H1 (cell line): ENCODE data around the gene NME9. TPM values are rescaled to one million over a fixed set of nuclear protein-coding genes. Genes with fewer than 3 reads are reported as not detected.

ENCODE experiments used
- CTCF ChIA-PET: fragments of 300-600 bp; sonication (Branson Sonifier 250); formaldehyde crosslinking; loops from one replicate; lab custom pipeline; 2021; ENCODE audit not compliant: partially characterized antibody; lab: Charles Lee
- POLR2A ChIA-PET: fragments of 300-600 bp; sonication (Branson Sonifier 250); formaldehyde crosslinking; loops from one replicate; lab custom pipeline; 2021; ENCODE audit warnings: inconsistent platforms; ENCODE audit not compliant: partially characterized antibody; lab: Charles Lee
- DNase-seq, 2 experiments: peaks; one replicate each; pipeline versions ENCODE4 v3.0.0 to v3.0.0-alpha.2; 2010 to 2022; ENCODE audit warnings: low spot score in 2 of 2, low read depth in 1 of 2, mixed read lengths in 1 of 2
- FAIRE-seq: peaks from 2 replicates; lab custom pipeline; 2011; peaks lifted over from hg19 to GRCh38; lab: Jason Lieb, UNC
- H2AFZ ChIP-seq: 2 replicates; pipeline ENCODE4 v1.8.1; 2012; ENCODE audit warnings: low read length, inconsistent platforms
- H2AK5ac ChIP-seq: 2 replicates; pipeline ENCODE4 v1.6.1; 2013; ENCODE audit warnings: low read depth, low read length
- H2BK120ac ChIP-seq: replicated peaks from 2 replicates; pipeline ENCODE3; 2013; ENCODE audit warnings: low read depth, low read length, inconsistent platforms
- H2BK12ac ChIP-seq: 2 replicates; pipeline ENCODE4 v1.6.1; 2013; ENCODE audit warnings: low read depth, low read length
- H2BK15ac ChIP-seq: 2 replicates; pipeline ENCODE4 v1.6.1; 2013; ENCODE audit warnings: low read length
- H2BK20ac ChIP-seq: 2 replicates; pipeline ENCODE4 v1.6.1; 2013; ENCODE audit warnings: low read length
- H2BK5ac ChIP-seq: 2 replicates; pipeline ENCODE4 v1.6.1; 2013; ENCODE audit warnings: low read depth, low read length
- H3K14ac ChIP-seq: 2 replicates; pipeline ENCODE4 v1.6.1; 2013; ENCODE audit warnings: inconsistent platforms; ENCODE audit not compliant: insufficient read length
- H3K18ac ChIP-seq: 2 replicates; pipeline ENCODE4 v1.6.1; 2013; ENCODE audit warnings: low read length; ENCODE audit errors: extremely low read depth
- H3K23ac ChIP-seq: 2 replicates; pipeline ENCODE4 v1.6.1; 2013; ENCODE audit warnings: inconsistent platforms; ENCODE audit not compliant: insufficient read length
- H3K23me2 ChIP-seq: 2 replicates; pipeline ENCODE4 v1.6.1; 2013; ENCODE audit warnings: low read depth, low read length
- H3K27ac ChIP-seq: 2 replicates; pipeline ENCODE4 v1.6.1; 2011; ENCODE audit warnings: low read depth, low read length, inconsistent platforms
- H3K27me3 ChIP-seq, 4 experiments: replicated peaks in 1 of 4; 1 replicate in 1 of 4; 2 replicates in 3 of 4; pipeline versions ENCODE4 v1.6.1 to v1.8.1; 2011 to 2013; ENCODE audit warnings: low read length in 3 of 4, mild to moderate bottlenecking in 3 of 4, inconsistent platforms in 2 of 4, mixed read lengths in 2 of 4, moderate library complexity in 1 of 4; ENCODE audit not compliant: control insufficient read depth in 3 of 4, insufficient read depth in 3 of 4; ENCODE audit errors: extremely low read depth in 1 of 4
- H3K36me3 ChIP-seq, 4 experiments: 2 replicates each; pipeline versions ENCODE4 v1.6.1 to v1.8.1; 2011 to 2013; ENCODE audit warnings: mild to moderate bottlenecking in 4 of 4, low read length in 3 of 4, moderate library complexity in 2 of 4, control low read depth in 1 of 4, inconsistent platforms in 1 of 4; ENCODE audit not compliant: insufficient read depth in 4 of 4, control insufficient read depth in 2 of 4
- H3K4ac ChIP-seq: replicated peaks from 2 replicates; pipeline ENCODE3; 2013; ENCODE audit warnings: low read length, low read depth, mixed read lengths, inconsistent platforms; ENCODE audit not compliant: insufficient read length
- H3K4me1 ChIP-seq, 4 experiments: replicated peaks in 1 of 4; 1 replicate in 1 of 4; 2 replicates in 3 of 4; pipeline versions ENCODE4 v1.6.1 to v1.8.1; 2011 to 2013; ENCODE audit warnings: low read length in 3 of 4, inconsistent platforms in 2 of 4, mixed read lengths in 1 of 4; ENCODE audit not compliant: insufficient read depth in 4 of 4, control insufficient read depth in 3 of 4
- H3K4me2 ChIP-seq, 2 experiments: 2 replicates each; pipeline versions ENCODE4 v1.6.1 to v1.8.1; 2011 to 2013; ENCODE audit warnings: low read depth in 2 of 2, low read length in 2 of 2, control low read depth in 1 of 2, inconsistent platforms in 1 of 2, mild to moderate bottlenecking in 1 of 2; ENCODE audit not compliant: insufficient read depth in 1 of 2
- H3K4me3 ChIP-seq, 4 experiments: fragments of 200-600, 300-600 bp in 1 of 4; sonication (generic), shearing (Covaris generic), sonication (Bioruptor Twin) in 1 of 4; 2 replicates each; pipeline versions ENCODE4 v1.5.1 to v1.8.1; 2011 to 2016; ENCODE audit warnings: low read length in 4 of 4, low read depth in 3 of 4, control low read depth in 2 of 4, inconsistent platforms in 2 of 4, mild to moderate bottlenecking in 2 of 4, mixed read lengths in 1 of 4, moderate library complexity in 1 of 4; ENCODE audit not compliant: insufficient read depth in 2 of 4; ENCODE audit errors: extremely low read depth in 1 of 4
- H3K56ac ChIP-seq: replicated peaks from 2 replicates; pipeline ENCODE3; 2013; ENCODE audit warnings: low read depth, mild to moderate bottlenecking, mixed read lengths, low read length, inconsistent platforms; ENCODE audit not compliant: insufficient read length
- H3K79me1 ChIP-seq: 2 replicates; pipeline ENCODE4 v1.6.1; 2013; ENCODE audit warnings: low read depth, low read length, control low read depth
- H3K79me2 ChIP-seq, 2 experiments: 2 replicates each; pipeline versions ENCODE4 v1.6.1 to v1.8.1; 2012 to 2013; ENCODE audit warnings: low read length in 2 of 2, mild to moderate bottlenecking in 2 of 2, inconsistent platforms in 1 of 2; ENCODE audit not compliant: insufficient read depth in 2 of 2, control insufficient read depth in 1 of 2
- H3K9ac ChIP-seq, 4 experiments: replicated peaks in 1 of 4; 1 replicate in 1 of 4; 2 replicates in 3 of 4; pipeline versions ENCODE4 v1.6.1 to v1.8.1; 2011 to 2013; ENCODE audit warnings: low read depth in 3 of 4, low read length in 3 of 4, control low read depth in 2 of 4, mild to moderate bottlenecking in 2 of 4, moderate library complexity in 2 of 4, inconsistent platforms in 1 of 4; ENCODE audit errors: extremely low read depth in 1 of 4
- H3K9me3 ChIP-seq, 2 experiments: 2 replicates each; pipeline versions ENCODE4 v1.6.1 to v1.8.1; 2012 to 2013; ENCODE audit warnings: mild to moderate bottlenecking in 2 of 2, moderate library complexity in 2 of 2, control low read depth in 1 of 2, inconsistent platforms in 1 of 2, low read depth in 1 of 2, low read length in 1 of 2, mixed read lengths in 1 of 2; ENCODE audit not compliant: insufficient read depth in 2 of 2
- H4K20me1 ChIP-seq, 2 experiments: replicated peaks in 1 of 2; 2 replicates each; pipeline versions ENCODE3 to v1.8.1; 2011 to 2013; ENCODE audit warnings: inconsistent platforms in 2 of 2, low read length in 2 of 2, mild to moderate bottlenecking in 1 of 2; ENCODE audit not compliant: insufficient read depth in 2 of 2, control insufficient read depth in 1 of 2
- H4K5ac ChIP-seq: 2 replicates; pipeline ENCODE4 v1.6.1; 2013; ENCODE audit warnings: low read length, low read depth, mixed read lengths, inconsistent platforms; ENCODE audit not compliant: insufficient read length
- H4K8ac ChIP-seq: 2 replicates; pipeline ENCODE4 v1.8.0; 2013; ENCODE audit warnings: mild to moderate bottlenecking, moderate library complexity, low read length, inconsistent platforms; ENCODE audit not compliant: insufficient read depth; ENCODE audit errors: extremely low read depth
- H4K91ac ChIP-seq: replicated peaks from 2 replicates; pipeline ENCODE3; 2013; ENCODE audit warnings: low read length, mixed read lengths, inconsistent platforms; ENCODE audit not compliant: insufficient read length
- CHD2 ChIP-seq: IDR thresholded peaks from 2 replicates; pipeline ENCODE4 v1.6.1; 2012; ENCODE audit warnings: low read length, improper control_type of control experiment
- EZH2 ChIP-seq: fragments of 200-600 bp; sonication (generic); IDR thresholded peaks from 2 replicates; pipeline ENCODE4 v1.7.1; 2012; ENCODE audit warnings: low read depth, mild to moderate bottlenecking, moderate library complexity, low read length, inconsistent platforms; ENCODE audit not compliant: severe bottlenecking
- KDM4A ChIP-seq: IDR thresholded peaks from one replicate; pipeline ENCODE4 v1.7.1; 2012; ENCODE audit warnings: low read depth, mild to moderate bottlenecking, moderate library complexity, low read length, inconsistent platforms; ENCODE audit not compliant: severe bottlenecking
- NANOG ChIP-seq: IDR thresholded peaks from 2 replicates; pipeline ENCODE4 v1.6.1; 2011; ENCODE audit warnings: low read length, low read depth, mild to moderate bottlenecking, inconsistent platforms; ENCODE audit not compliant: insufficient read depth, poor library complexity, severe bottlenecking
- PHF8 ChIP-seq: fragments of 200-600 bp; sonication (generic); conservative IDR thresholded peaks from 2 replicates; pipeline ENCODE4 v1.7.1; 2012; ENCODE audit warnings: low read depth, mild to moderate bottlenecking, inconsistent platforms, low read length, moderate library complexity
- SAP30 ChIP-seq: fragments of 300-600 bp; sonication (generic); IDR thresholded peaks from 2 replicates; pipeline ENCODE4 v1.7.1; 2012; ENCODE audit warnings: low read length, moderate library complexity, mild to moderate bottlenecking, inconsistent platforms; ENCODE audit not compliant: insufficient read depth, insufficient replicate concordance
- SIX5 ChIP-seq: IDR thresholded peaks from 2 replicates; pipeline ENCODE4 v1.6.1; 2011; ENCODE audit warnings: mild to moderate bottlenecking, low read depth, low read length
- SP2 ChIP-seq: IDR thresholded peaks from 2 replicates; pipeline ENCODE4 v1.6.1; 2012; ENCODE audit warnings: mild to moderate bottlenecking, low read length, inconsistent platforms
- YY1 ChIP-seq: IDR thresholded peaks from 2 replicates; pipeline ENCODE4 v1.6.1; 2011; ENCODE audit warnings: low read depth, mild to moderate bottlenecking, low read length
- ZNF274 ChIP-seq: IDR thresholded peaks from 2 replicates; pipeline ENCODE4 v1.7.0; 2012; ENCODE audit warnings: low read length, borderline replicate concordance; ENCODE audit errors: extremely low read depth
- WGBS, 2 experiments: shearing (Covaris generic) in 1 of 2; methylation state at CpG; one replicate each; pipeline versions ENCODE4 v1.1.6 to v1.1.7; 2013 to 2015; ENCODE audit warnings: low lambda C conversion rate in 2 of 2, mixed read lengths in 2 of 2, inconsistent platforms in 1 of 2, low coverage in 1 of 2, missing lambda C conversion rate in 1 of 2; ENCODE audit not compliant: insufficient replicate concordance in 2 of 2, insufficient coverage in 1 of 2, insufficient read length in 1 of 2; ENCODE audit errors: extremely low coverage in 1 of 2, missing lambda C conversion rate in 1 of 2; 5-methylcytosine and 5-hydroxymethylcytosine counted together
- polyA plus RNA-seq, 7 experiments: library from polyadenylated mRNA; depleted of rRNA in 3 of 7; stranded (reverse) in 5 of 7; unstranded in 2 of 7; fragments of >200 nt in 5 of 7; fragments of 200-250 nt in 2 of 7; gene quantifications; 1 replicate in 5 of 7; 2 replicates in 1 of 7; 4 replicates in 1 of 7; pipeline versions ENCODE4 v1.2.1 to v1.2.3, GENCODE V29; 2011 to 2013; ENCODE audit warnings: missing spikeins in 2 of 7, mixed read lengths in 2 of 7
- total RNA-seq: library from RNA; stranded (reverse); fragmentation: NEBNext Ultra II Directional; extraction: Animal tissue kit (Norgen Biotek cat#: 25700); gene quantifications from 2 replicates; pipeline ENCODE4 v1.2.1, GENCODE V29; 2021
- TF ChIP-seq, protein P1 (sequence below): IDR thresholded peaks from 2 replicates; pipeline ENCODE4 v1.6.1; 2011; ENCODE audit warnings: low read length, improper control_type of control experiment

Gene NME9
- total and polyA plus RNA-seq, 2 of the 8 experiments (the other 6 are each of a cell fraction or from before 2014, with no cell fraction given), result 0.11 TPM; not detected in 1

DNA sequence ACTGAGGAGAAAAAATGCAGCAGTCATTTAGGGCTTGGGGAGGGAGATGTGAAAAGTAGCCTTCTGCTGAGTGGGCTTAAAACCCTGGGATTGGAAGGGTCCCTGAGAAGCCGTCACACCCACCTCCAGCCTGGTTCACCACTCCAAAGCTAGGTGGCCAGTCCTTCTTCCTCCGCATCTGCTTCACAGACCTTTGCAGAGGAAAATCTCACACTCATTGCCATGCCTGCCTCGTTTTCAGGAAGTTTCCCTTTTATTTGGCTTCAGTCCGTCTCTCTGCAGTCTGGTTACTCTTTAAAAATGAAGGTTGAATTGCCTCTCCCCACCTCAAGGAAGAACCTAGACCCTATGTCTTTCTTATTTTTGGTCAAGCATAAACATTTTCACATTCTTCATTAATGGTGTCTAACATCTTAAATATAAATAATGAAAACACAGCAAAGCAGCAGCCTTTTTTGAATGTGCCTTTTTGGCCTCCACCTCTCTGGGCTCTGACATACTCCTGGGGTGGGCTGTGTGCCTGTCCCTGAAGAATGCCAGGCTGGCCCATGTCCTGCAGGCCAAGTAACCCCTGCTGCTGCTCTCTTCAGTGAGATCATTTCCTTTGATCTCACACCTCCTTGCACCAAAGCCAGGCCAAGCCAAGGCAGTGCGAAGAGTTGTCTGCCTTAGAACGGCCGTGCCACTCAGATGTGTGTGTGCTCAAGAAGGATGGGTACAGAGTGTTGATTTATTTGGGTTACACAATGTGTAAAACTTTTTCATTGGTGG, 29.7 kb upstream of the NME9 start:
- no peaks in the 10 kb centered on the region for H3K79me2 ChIP-seq
- no peak overlapping the region for H3K23ac ChIP-seq
- H4K5ac ChIP-seq, result no peak overlapping the region
- no peak overlapping the region for H3K9ac ChIP-seq
- H3K27me3 ChIP-seq, result no peaks in the 10 kb centered on the region
- H2BK15ac ChIP-seq, result no peak overlapping the region
- no peak overlapping the region for H3K18ac ChIP-seq
- no peak overlapping the region for H3K56ac ChIP-seq
- no peaks in the 10 kb centered on the region; the same call in 1 of the 2 replicates for H3K79me1 ChIP-seq
- ChIA-PET CTCF (interaction anchor here (0.8 to 1.3 kb wide), 4 partner anchors 8 to 67 kb away, joined by 3 read pairs; no protein-coding TSS in a partner anchor), POLR2A (interaction anchor here (1.0 to 1.7 kb wide), 3 partner anchors 9 to 11 kb away, joined by 3 to 7 read pairs (median 4); no protein-coding TSS in a partner anchor)
- no peak overlapping the region for H3K4ac ChIP-seq
- peak overlapping the region; percentile 53; the same call in 1 of the 2 replicates for H4K8ac ChIP-seq
- no peak overlapping the region for H3K4me2 ChIP-seq
- no peaks in the 10 kb centered on the region for H3K9me3 ChIP-seq
- no peak overlapping the region for H4K91ac ChIP-seq
- no peak overlapping the region for H3K4me3 ChIP-seq
- peaks cover 0 to 4% of the 10 kb centered on the region in 2 experiments for H4K20me1 ChIP-seq
- no peak overlapping the region for H2BK5ac ChIP-seq
- H2BK120ac ChIP-seq, result no peak overlapping the region
- FAIRE-seq (no peak), DNase-seq (no peak)
- H3K23me2 ChIP-seq, result no peaks in the 10 kb centered on the region
- H2AK5ac ChIP-seq, result no peak overlapping the region
- H3K4me1 ChIP-seq, result peaks cover 0 to 3% (median 0%) of the 10 kb centered on the region in 4 experiments; a peak in 3 of 7 replicates
- no peak overlapping the region for H3K14ac ChIP-seq
- WGBS, 2 experiments, result 92% methylated on average over 7 of the region's 7 CpGs; no CpG with 5 or more reads in 1 of the 2 experiments
- no peak overlapping the region for H2BK20ac ChIP-seq
- no peak overlapping the region for H3K27ac ChIP-seq
- H2BK12ac ChIP-seq, result no peak overlapping the region
- H3K36me3 ChIP-seq, result 0 out of 8 replicates have a peak, but pooled peaks cover 0 to 3% (median 0%) of the 10 kb centered on the region in 4 experiments
- no peak overlapping the region for H2AFZ ChIP-seq
- TF ChIP-seq CHD2 (no peak), EZH2 (no peak), YY1 (no peak), KDM4A (no peak), PHF8 (no peak), SP2 (no peak), NANOG (no peak), SIX5 (no peak), ZNF274 (no peak), SAP30 (no peak)
- TF ChIP-seq, protein P1, sequence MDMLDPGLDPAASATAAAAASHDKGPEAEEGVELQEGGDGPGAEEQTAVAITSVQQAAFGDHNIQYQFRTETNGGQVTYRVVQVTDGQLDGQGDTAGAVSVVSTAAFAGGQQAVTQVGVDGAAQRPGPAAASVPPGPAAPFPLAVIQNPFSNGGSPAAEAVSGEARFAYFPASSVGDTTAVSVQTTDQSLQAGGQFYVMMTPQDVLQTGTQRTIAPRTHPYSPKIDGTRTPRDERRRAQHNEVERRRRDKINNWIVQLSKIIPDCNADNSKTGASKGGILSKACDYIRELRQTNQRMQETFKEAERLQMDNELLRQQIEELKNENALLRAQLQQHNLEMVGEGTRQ, result no peak
